Hepatocyte (in vitro differentiated cells): Measurements from ENCODE around the gene PLEKHG4. TPM values are rescaled to one million over a fixed set of nuclear protein-coding genes. Genes with fewer than 3 reads are reported as not detected.

Experiments used
- DNase-seq: peaks from one replicate; pipeline ENCODE4 v3.0.0-alpha.2; 2016; ENCODE audit warnings: low spot score
- H2AFZ ChIP-seq: fragments of 200-600 bp; sonication (generic); 2 replicates; pipeline ENCODE4 v1.6.0; 2016; ENCODE audit warnings: antibody characterized with exemption, mild to moderate bottlenecking
- H3K27ac ChIP-seq: fragments of 200-600 bp; sonication (generic); 2 replicates; pipeline ENCODE4 v1.5.1; 2016; ENCODE audit warnings: mild to moderate bottlenecking
- H3K27me3 ChIP-seq: fragments of 200-600 bp; sonication (generic); 2 replicates; pipeline ENCODE4 v1.6.1; 2016
- H3K36me3 ChIP-seq: fragments of 200-600 bp; sonication (generic); replicated peaks from 2 replicates; pipeline ENCODE4 v1.5.1; 2016; ENCODE audit warnings: low read depth; ENCODE audit not compliant: insufficient read depth
- H3K4me1 ChIP-seq: fragments of 200-600 bp; sonication (generic); 2 replicates; pipeline ENCODE4 v1.5.1; 2016; ENCODE audit warnings: mild to moderate bottlenecking, moderate library complexity; ENCODE audit not compliant: insufficient read depth
- H3K4me2 ChIP-seq: fragments of 200-600 bp; sonication (generic); 2 replicates; pipeline ENCODE4 v1.6.0; 2016
- H3K4me3 ChIP-seq: fragments of 200-600 bp; sonication (generic); 2 replicates; pipeline ENCODE4 v1.5.1; 2016; ENCODE audit warnings: mild to moderate bottlenecking
- H3K79me2 ChIP-seq: fragments of 200-600 bp; sonication (generic); 2 replicates; pipeline ENCODE4 v1.6.0; 2017; ENCODE audit warnings: mild to moderate bottlenecking
- H3K9me2 ChIP-seq: fragments of 200-600 bp; sonication (generic); replicated peaks from 2 replicates; pipeline ENCODE4 v1.6.0; 2017; ENCODE audit warnings: mild to moderate bottlenecking; ENCODE audit not compliant: insufficient read depth
- H3K9me3 ChIP-seq: fragments of 200-600 bp; sonication (generic); 2 replicates; pipeline ENCODE4 v1.5.1; 2016; ENCODE audit warnings: low read depth, mild to moderate bottlenecking
- H4K20me1 ChIP-seq: fragments of 200-600 bp; sonication (generic); 2 replicates; pipeline ENCODE4 v1.6.0; 2016; ENCODE audit warnings: mild to moderate bottlenecking; ENCODE audit not compliant: insufficient read depth, poor library complexity, severe bottlenecking
- EZH2 ChIP-seq: fragments of 200-600 bp; sonication (generic); IDR thresholded peaks from 2 replicates; pipeline ENCODE4 v1.6.1; 2016; ENCODE audit warnings: antibody characterized with exemption, mild to moderate bottlenecking, borderline replicate concordance
- EZH2phosphoT487 ChIP-seq: fragments of 200-600 bp; sonication (generic); IDR thresholded peaks from one replicate; pipeline ENCODE4 v1.6.1; 2018; ENCODE audit warnings: antibody characterized with exemption, mild to moderate bottlenecking, low read depth, moderate library complexity; ENCODE audit not compliant: unreplicated experiment, severe bottlenecking
- WGBS: methylation state at CpG from one replicate; pipeline ENCODE4 v1.1.6; 2016; ENCODE audit warnings: low lambda C conversion rate; ENCODE audit errors: missing lambda C conversion rate; 5-methylcytosine and 5-hydroxymethylcytosine counted together
- polyA plus RNA-seq: library from polyadenylated mRNA; unstranded; fragments of >200 nt; fragmentation: Nextera tagmentation; extraction: Ambion mirVana; gene quantifications from 2 replicates; pipeline ENCODE4 v1.2.1, GENCODE V29; 2016
- total RNA-seq: library from RNA; depleted of rRNA; stranded (reverse); fragments of >200 nt; gene quantifications from 2 replicates; pipeline ENCODE4 v1.2.3, GENCODE V29; 2014
- TF ChIP-seq, protein P1 (sequence below): fragments of 200-600 bp; sonication (generic); IDR thresholded peaks from 2 replicates; pipeline ENCODE4 v1.5.1; 2016; ENCODE audit warnings: antibody characterized with exemption, mild to moderate bottlenecking; ENCODE audit not compliant: poor library complexity

Gene PLEKHG4
- total and polyA plus RNA-seq, 2 experiments from 2014 or later: 3.0 to 3.6 TPM

DNA sequence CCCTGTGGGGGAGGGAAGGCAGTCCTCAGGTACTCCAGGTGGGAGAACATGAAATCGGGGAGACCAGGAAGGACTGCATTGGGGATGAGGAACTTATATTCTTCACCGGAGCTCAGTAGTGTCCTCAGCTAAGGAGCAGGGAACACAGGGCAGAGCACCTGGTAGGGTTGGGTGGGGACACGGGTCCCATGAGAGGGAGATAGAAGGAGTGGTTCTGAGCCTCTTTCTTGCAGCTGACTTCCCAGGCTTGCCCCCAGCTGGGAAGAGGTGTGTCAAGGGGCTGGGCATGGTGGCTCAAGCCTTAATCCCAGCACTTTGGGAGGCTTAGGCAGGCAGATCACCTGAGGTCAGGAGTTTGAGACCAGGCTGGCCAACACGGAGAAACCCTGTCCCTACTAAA, 34.1 kb upstream of the PLEKHG4 start:
- Histone ChIP-seq H3K36me3 (no peaks in the 10 kb centered on the region), H2AFZ (no peak overlapping the region), H4K20me1 (no peaks in the 10 kb centered on the region), H3K9me3 (no peaks in the 10 kb centered on the region), H3K4me2 (peak overlapping the region; percentile 99), H3K27ac (peak overlapping the region; percentile 91), H3K79me2 (peaks cover 16% of the 10 kb centered on the region), H3K4me1 (peaks cover 38% of the 10 kb centered on the region), H3K9me2 (no peaks in the 10 kb centered on the region), H3K4me3 (no peak overlapping the region), H3K27me3 (peaks cover 21% of the 10 kb centered on the region)
- TF ChIP-seq, protein P1, sequence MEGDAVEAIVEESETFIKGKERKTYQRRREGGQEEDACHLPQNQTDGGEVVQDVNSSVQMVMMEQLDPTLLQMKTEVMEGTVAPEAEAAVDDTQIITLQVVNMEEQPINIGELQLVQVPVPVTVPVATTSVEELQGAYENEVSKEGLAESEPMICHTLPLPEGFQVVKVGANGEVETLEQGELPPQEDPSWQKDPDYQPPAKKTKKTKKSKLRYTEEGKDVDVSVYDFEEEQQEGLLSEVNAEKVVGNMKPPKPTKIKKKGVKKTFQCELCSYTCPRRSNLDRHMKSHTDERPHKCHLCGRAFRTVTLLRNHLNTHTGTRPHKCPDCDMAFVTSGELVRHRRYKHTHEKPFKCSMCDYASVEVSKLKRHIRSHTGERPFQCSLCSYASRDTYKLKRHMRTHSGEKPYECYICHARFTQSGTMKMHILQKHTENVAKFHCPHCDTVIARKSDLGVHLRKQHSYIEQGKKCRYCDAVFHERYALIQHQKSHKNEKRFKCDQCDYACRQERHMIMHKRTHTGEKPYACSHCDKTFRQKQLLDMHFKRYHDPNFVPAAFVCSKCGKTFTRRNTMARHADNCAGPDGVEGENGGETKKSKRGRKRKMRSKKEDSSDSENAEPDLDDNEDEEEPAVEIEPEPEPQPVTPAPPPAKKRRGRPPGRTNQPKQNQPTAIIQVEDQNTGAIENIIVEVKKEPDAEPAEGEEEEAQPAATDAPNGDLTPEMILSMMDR: no peak
- no peak for TF ChIP-seq EZH2
- no peak for TF ChIP-seq EZH2phosphoT487
- DNase-seq: no peak
- 74% methylated on average over 4 of the region's 4 CpGs for WGBS

DNA sequence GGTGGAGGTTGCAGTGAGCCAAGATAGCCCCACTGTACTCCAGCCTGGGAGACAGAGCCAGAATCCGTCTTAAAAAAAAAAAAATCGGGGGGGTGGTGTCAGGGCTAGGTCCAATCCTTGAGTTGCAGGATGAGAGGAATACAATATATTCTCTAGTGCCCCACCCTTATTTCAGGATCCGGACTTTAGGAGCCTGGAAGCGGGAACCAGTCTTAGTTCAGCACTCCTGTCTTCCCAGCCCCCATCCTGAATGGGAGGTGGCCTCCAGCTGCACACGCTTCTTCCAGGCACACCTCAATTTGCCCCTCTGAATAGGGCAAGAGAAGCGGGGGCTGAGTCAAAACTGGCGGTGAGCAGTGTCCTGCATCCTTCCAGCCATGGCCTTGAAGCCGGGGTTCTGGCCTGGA, 33.7 kb upstream of the PLEKHG4 start:
- H3K4me3 ChIP-seq: peak overlapping the region; percentile 86
- peak overlapping the region; percentile 91 for H3K27ac ChIP-seq
- peak overlapping the region; percentile 91 for H2AFZ ChIP-seq
- peak overlapping the region; percentile 99 for H3K4me2 ChIP-seq
- peaks cover 24% of the 10 kb centered on the region for H3K27me3 ChIP-seq
- no peak for DNase-seq
- no peaks in the 10 kb centered on the region for H3K36me3 ChIP-seq
- peaks cover 36% of the 10 kb centered on the region for H3K4me1 ChIP-seq
- peaks cover 16% of the 10 kb centered on the region for H3K79me2 ChIP-seq
- H3K9me3 ChIP-seq: no peaks in the 10 kb centered on the region
- 18% methylated on average over 8 of the region's 8 CpGs for WGBS
- H4K20me1 ChIP-seq: no peaks in the 10 kb centered on the region
- H3K9me2 ChIP-seq: no peaks in the 10 kb centered on the region
- no peak for TF ChIP-seq EZH2
- TF ChIP-seq, protein P1: no peak
- no peak for TF ChIP-seq EZH2phosphoT487

- Histone ChIP-seq H3K36me3 (no peaks in the 10 kb centered on the region), H3K4me2 (peak overlapping the region; percentile 99), H3K9me3 (no peaks in the 10 kb centered on the region), H3K9me2 (no peaks in the 10 kb centered on the region), H3K27ac (peak overlapping the region; percentile 91), H3K4me3 (peak overlapping the region; percentile 86), H3K27me3 (peaks cover 28% of the 10 kb centered on the region), H3K79me2 (peaks cover 16% of the 10 kb centered on the region), H4K20me1 (no peaks in the 10 kb centered on the region), H3K4me1 (peaks cover 30% of the 10 kb centered on the region), H2AFZ (peak overlapping the region; percentile 91)
- WGBS: 0% methylated on average over 25 of the region's 48 CpGs
- TF ChIP-seq EZH2 (no peak), EZH2phosphoT487 (no peak)
- TF ChIP-seq, protein P1: peak; percentile 56
- DNase-seq: peak; percentile 88
Observed at GRCh38 chr16:67246081-67246755, 33.1 kb upstream of the PLEKHG4 start.
